SIG-M5 treated with dmso at 0.1 percent for 504 hours (cell line): ENCODE measurements around the gene PATL2.

Source experiments
- DNase-seq: peaks from one replicate; lab custom pipeline; 2025; ENCODE audit not compliant: unreplicated experiment; lab: John Stamatoyannopoulos, UW

Gene PATL2

DNA sequence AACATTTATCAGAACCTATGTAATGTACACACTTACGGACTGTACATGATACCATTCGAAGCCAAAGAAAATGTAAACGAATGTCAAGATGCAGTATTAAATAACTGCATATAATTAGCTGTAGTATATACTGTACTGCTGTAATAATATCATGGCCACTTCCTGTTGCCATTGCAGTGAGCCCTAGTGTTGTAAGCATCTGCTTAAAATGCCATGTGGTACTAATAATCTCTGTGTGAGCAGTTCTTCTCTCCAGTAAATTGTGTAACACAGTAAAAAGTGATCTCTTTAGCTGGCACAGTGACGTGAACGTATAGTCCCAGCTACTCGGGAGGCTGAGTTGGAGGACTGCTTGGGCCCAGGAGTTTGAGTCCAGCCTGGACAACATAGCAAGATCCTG, 56.3 kb downstream of the PATL2 start:
- peak; percentile 30 for DNase-seq

DNA sequence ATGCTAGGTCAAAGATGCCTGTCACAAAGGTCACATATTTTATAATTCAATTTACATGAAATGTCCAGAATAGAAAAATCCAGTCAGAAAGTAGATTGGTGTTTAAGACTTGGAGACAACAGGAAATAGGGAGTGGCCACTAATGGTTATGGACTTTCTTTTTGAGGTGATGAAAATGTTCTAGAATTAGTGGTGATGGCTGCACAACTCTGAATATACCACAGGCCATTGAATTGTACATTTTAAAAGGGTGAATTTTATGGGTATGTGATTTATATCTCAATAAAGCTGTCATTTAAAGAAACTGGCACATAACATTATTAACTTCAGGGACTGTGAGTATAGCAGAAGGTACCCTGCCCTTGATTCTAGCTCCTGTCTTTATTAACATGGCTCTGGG, 63.5 kb downstream of the PATL2 start:
- DNase-seq, result no peak

- no peak for DNase-seq
Measured at GRCh38 chr15:44647036-44647435, 64.1 kb downstream of the PATL2 start.

DNA sequence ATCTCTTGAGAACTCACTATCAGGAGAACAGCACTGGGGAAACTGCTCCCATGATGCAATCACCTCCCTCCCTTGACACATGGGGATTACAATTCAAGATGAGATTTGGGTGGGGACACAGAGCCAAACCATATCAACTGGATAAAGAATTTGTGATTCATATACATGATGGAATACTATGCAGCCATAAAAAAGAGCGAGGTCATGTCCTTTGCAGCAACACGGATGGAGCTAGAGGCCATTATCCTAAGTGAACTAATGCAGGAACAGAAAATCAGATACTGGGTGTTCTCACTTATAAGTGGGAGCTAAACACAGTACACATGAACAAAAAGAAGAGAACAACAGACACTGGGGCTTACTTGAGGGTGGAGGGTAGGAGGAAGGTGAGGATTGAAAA, 64.7 kb downstream of the PATL2 start:
- DNase-seq, result no peak

- no peak for DNase-seq
Measured at GRCh38 chr15:44641651-44642050, 69.5 kb downstream of the PATL2 start.

DNA sequence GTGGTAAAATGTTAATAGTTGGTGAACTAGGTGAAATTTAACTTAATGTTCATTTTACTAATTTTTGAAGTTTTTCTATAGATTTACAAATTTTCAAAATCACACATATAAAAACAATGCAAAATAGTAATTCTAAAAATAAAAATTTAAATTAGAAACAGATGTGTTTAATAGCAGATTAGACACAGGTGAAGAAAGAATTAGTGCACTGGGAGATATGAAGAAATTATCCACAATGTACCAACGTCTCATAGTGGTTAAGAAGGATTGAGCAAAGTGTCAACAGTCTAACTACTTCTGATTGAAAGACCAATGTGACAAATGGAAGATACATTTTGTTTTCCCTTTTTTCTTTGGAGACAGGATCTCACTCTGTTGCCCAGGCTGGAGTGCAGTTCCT, 74.1 kb downstream of the PATL2 start:
- no peak for DNase-seq

DNA sequence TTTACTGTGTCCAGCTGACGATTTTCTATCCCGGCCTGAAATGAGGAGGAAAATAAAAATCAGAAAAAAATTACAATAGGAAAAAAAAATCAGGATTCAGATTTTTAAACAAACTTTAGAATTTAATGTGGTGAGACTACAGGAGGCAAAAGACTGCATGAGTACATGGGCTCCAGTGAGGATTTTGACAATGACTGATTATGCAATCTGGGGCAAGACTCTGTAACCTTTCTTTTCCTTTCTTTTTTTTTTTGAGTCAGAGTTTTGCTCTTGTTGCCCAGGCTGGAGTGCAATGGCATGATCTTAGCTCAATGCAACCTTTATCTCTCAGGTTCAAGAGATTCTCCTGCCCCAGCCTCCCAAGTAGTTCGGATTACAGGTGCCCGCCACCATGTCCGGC, 77.5 kb downstream of the PATL2 start:
- peak; percentile 38 for DNase-seq

- DNase-seq, result peak; percentile 4
Measured at GRCh38 chr15:44625286-44625685, 85.8 kb downstream of the PATL2 start.

DNA sequence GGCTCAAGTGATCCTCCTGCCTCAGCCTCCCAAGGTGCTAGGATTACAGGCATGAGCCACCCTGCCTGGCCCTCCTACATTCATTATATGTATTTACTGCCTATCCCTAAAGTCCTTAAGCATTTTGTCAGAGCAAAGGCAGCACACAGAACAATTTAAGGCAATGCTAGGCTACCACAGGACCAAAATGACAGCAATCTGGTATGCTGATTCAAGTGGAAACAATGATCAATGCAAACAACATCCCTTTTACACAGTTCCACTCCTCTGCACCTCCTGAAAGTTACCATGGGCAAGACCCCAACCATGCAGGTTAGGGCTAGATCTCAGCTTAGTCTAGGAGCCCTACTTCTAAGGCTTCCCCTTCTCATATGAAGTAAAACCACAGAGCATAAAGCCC, 87.9 kb downstream of the PATL2 start:
- DNase-seq, result no peak

DNA sequence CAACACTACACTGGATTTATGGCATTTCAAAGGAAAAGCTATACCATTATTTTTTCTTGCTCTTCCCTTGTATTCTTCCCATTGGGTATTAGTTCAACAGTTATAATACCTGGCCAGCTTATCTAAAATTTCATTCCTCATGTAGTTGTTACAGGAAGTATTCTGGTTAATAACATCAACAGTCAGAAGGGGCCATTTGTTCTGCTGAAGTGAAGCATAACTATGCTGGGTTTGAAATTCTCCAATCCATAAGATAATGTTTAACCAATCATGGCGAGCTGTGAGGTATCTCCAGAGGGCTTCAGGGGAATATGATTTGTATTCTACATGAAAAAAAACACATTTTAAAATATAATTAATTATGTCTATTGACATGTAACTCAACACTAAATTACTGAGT, 91.0 kb downstream of the PATL2 start:
- DNase-seq, result no peak

DNA sequence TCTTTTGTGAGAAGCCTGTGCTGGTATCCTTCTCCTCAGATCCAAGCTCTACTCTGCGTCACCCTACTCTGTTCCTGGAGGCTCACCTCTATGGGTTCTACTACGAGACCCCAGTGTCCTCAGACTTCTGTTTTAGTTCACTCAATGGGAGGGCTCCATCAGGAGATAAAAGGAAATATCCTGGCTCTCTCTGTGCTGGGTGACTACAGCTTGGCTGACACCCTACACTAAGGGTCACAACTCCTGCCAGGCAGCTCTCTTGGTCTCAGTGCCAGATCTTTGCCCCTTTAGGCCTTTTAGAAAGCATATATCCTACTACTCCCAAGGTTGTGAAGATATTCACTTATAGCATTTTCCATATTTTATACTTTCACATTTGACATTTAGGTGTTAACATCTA, 94.1 kb downstream of the PATL2 start:
- no peak for DNase-seq
